Fibroblast of the conjunctiva (primary cell): ENCODE results near the gene MB.

Experiments
- DNase-seq: peaks from one replicate; pipeline ENCODE4 v3.0.0-alpha.2; 2010; ENCODE audit warnings: low read depth

MB gene

DNA sequence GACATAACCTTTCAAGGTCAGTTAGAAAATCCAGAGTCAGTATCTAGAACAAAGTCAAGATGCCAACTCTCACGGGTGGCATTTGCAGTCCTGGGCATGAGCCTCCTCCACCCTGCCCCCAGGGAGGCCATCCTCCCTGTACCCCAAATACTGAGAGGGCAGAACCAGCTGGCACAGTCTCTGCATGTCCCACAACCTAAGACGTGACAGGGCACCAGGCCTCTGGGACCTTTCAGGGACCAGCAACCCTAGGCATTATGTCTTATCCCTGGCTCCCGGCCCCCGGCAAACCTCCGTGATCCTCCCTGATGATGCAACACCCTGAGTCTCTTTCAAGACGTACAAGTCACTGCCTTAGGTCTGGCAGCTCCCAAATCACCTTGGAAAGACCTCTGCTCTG lies 2.0 kb downstream of the MB start:
- DNase-seq, result peak; percentile 21

DNA sequence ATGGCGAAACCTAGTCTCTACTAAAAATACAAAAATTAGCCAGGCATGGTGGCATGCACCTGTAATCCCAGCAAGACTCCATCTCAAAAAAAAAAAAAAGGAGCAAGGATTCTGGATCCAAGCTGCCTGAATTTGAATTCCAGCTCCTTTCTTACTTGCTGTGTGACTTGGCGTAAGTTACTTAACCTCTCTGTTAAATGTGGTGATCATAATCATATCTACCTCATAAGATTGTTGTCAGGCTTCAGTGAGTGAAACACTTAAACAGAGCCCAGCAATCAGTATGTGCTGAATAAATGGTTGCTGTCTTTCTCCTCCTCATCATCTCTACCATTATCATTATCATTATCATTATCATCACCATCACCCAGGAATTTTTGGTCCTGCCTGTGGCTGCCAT lies 2.7 kb downstream of the MB start:
- DNase-seq, result no peak

DNA sequence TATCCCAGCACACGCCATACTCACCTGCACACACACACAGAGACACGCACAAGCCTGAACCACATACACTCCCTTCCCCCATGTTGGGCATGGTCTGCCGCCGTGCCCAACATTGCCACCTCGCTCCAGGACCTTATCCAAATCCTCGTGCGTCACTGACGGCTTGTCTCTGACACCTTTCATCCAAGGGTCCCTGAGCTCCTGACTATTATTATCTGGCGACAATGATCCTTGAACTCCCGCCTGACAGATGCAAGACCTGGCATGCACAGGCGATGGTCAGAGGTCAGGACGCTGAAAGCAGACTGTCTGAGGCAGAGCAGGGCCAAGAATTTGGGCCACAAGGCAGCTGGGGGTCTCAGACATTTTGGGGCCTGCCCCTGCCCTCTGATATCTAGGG lies 4.2 kb downstream of the MB start:
- no peak for DNase-seq

DNA sequence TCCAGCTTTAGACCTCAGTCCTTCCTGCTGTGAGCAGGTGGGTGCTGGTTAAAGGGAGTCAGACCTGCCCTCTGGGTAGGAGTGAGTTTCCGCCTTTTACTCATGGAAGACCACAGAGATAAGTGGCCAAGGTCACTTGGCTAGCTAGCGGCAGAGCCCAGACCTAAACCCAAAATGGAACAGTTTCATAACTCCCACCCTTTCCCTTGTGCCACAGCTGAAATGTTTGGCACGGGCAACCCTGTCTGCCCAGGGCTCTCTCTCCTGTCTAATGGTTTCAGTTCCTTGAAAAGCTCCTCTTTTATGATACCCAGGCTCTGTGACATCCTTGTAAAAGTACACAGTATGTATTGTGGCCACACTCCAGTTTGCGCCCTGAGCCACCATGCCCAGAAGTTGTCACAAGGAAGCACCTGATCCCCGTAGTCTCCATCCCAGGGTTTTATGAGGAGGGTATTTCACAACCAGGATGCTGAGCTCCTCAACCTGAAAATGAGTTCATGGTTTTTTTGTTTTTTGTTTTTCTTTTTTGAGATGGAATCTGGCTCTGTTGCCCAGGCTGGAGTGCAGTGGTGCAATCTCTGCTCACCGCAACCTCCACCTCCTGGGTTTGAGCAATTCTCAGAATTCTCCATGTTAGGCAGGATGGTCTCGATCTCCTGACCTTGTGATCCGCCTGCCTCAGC lies 5.1 kb downstream of the MB start:
- no peak for DNase-seq

DNA sequence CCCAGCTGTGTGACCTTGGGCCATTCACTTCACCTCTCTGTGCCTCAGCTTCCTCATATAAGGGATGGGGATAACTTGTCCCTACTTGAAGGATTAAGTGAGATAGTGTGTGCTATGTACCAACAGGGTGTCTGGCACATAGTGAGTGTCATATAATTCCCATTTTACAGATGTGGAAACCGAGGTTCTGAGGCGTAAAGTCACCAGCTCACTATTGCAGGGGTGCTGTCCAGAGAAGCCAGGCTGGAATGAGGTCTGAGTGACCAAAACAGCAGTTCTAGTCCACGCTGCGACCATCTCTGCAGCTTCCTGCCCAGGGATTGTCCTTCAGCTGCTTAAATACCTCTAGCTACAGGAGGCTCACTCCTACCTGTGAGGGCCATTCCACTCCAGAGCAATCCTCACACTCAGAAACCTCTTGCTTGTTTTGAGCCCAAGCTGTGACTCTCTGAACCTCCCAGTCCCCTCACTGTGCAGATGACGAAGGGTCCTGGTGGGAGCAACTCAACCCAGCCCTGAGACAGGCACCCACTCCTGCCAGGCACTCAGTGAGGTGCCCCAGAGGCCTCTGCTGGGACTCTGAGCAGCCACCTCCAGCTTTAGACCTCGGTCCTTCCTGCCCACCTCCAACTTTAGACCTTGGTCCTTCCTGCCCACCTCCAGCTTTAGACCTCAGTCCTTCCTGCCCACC lies 5.8 kb downstream of the MB start:
- DNase-seq, result no peak

DNA sequence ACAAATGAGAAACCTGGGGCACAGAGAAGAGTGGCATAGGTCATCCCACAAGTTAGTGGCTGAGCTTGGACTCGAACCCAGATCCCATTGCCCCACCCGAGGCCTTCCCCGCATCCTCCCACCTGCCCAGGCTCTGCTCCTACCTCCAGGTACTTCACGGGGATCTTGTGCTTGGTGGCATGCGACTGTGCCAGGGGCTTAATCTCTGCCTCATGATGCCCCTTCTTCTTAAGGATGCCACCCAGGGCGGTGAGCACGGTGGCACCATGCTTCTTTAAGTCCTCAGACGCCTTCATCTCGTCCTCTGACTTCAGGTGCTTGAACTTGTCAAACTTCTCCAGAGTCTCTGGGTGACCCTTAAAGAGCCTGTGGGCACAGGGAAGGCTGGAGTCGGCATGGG lies 6.4 kb downstream of the MB start:
- DNase-seq, result no peak

DNA sequence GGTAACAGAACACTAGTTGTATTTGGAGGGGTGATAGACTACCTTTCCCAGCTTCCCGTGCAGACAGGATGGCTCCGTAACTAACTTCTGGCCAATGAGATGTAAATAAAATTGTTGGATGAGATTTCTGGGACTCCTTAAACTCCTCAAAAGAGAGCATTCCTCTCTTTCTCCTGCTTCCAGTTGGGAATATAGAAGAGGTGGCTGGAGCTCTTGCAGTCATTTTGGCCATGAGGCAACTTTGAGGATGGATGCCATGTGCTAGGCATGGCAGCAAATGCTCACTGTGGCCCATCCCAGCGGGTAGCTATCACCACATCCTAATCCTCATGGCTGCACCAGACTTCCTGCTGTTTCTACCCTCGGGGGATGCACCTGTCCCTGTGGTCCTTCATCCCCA lies 7.4 kb downstream of the MB start:
- DNase-seq, result no peak

DNA sequence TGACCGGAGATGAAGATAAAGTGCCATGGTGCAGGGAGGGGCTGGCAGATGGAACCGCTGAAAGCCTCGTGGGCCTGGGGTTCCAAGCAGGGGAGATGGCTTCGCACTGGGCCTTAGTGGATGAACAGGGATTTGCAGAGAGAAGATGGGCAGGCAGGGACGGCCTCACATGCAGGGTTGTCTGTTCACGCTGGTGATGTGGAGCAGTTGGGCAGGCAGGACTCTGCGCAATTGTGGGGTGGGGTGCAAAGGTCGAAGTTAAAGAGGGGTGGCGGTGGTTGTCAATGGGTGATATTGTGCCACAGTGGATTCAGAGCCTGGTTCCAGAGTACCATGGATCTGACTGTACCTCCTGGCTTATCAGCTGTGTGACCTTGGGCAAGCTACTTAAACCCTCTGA lies 7.9 kb downstream of the MB start:
- no peak for DNase-seq

DNA sequence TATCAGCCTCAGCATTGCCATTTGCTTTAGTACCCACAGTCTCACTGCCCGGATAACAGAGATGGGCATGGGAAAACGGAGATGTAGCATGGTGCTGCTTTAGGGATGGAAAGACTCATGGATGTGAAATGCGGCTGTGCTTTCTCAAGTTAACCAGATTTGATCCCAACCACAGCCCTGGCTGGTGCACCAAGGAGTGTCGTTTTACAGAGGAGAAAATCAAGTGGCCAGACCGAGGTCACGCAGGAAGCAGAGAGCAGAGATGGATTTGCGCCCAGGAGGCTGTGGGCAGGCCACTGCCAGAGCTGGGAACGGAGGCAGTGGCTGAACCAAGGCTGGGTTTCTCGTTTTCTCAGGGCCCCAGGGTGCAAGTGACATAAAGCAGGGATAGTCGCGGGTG lies 9.0 kb downstream of the MB start:
- no peak for DNase-seq

DNA sequence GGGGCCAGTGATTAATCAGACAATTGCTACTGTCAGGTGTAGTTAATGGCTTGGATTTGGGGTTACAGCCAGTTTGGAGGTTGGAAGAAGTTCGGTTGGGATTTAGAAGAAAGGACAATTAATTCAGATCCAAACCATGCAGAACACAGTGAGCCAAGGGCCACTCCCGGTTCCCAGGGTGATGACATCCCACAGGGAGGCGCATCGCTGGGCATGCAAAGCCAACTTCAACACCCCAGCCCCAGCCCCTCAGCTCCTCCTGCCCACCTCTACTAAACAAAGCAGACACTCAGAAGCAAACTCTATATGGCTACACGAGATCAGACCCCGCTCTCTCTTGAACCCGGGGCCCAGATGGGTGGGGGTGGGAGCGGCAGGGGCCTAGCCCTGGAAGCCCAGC lies 10.2 kb downstream of the MB start:
- no peak for DNase-seq

DNA sequence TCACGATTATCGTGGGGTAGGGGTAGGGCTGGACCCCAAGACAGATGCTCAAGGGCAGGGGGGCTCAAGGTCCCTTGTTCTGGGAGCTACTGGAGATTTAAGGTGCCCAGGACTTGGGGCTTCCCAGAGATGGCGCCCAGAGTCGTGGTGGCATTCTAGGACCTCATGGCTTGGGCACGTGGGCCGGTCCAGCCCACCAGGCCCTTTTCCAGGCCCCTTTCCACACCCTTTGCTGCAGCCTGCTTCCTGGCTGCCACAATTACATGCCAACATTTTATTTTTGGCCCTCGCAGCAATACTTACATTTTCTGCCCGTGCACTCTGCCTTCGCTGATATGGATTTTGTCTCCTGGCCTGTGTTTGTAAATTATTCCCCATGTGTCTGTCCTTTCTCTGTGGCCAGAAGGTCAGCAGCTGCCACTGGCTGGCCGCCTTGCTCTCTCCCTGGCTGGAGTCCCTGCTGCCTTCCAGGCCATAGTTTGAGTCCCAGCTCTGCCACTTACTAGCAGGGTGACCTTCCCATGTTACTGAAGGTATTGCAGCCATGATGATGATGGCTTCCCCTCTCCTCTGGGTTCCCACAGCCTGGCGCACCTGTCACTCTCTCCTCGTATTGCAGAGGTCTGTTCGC lies 11.2 kb downstream of the MB start:
- no peak for DNase-seq

DNA sequence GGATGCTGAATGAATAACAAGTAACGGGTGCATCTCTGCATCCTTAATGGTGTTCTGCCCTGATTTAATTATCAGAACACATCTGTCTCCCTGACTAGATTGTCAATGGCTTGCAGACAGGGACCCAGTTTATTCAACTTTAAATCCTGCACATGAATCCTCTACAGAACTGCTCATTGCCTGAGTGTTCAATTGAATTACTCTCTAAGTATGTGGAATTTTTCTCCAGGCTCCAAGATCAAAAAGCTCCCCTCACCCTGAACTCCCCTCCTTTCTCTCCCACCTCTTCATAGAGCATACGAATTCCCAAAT lies 11.8 kb downstream of the MB start:
- DNase-seq, result no peak

DNA sequence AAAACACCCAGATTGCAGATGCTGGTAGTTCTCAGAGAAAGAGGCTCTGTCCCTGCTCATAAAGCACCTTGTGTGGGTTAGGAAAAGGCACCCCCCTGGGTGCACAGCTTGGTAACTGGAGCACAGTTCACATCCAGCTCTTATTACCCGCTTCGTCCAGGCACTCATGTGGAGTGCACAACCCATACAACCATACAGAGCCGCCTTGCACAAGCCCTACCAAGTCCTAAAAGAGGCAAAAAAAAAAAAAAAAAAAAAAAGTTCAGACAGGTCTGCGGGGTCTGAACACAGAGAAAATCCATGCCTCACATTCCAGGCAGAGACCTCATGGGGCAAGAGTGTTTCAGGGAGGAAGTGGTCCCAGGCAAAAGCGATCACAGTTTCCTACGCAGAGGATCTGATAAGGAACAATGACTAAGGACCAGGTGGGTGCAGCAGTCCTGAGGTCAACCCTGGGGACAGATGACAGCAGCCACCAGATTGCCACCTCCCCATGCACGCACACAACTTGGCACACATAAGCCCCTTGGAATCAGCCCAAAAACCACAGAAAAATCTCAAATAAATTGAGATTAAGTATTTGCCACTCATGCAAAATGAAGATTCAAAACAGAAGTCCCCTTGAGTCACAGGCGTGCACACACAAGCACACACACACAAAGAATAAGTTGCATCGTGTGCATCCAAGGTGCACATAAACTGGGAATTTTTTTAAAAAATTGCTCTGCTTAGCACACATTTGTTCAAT lies 12.3 kb downstream of the MB start:
- no peak for DNase-seq

DNA sequence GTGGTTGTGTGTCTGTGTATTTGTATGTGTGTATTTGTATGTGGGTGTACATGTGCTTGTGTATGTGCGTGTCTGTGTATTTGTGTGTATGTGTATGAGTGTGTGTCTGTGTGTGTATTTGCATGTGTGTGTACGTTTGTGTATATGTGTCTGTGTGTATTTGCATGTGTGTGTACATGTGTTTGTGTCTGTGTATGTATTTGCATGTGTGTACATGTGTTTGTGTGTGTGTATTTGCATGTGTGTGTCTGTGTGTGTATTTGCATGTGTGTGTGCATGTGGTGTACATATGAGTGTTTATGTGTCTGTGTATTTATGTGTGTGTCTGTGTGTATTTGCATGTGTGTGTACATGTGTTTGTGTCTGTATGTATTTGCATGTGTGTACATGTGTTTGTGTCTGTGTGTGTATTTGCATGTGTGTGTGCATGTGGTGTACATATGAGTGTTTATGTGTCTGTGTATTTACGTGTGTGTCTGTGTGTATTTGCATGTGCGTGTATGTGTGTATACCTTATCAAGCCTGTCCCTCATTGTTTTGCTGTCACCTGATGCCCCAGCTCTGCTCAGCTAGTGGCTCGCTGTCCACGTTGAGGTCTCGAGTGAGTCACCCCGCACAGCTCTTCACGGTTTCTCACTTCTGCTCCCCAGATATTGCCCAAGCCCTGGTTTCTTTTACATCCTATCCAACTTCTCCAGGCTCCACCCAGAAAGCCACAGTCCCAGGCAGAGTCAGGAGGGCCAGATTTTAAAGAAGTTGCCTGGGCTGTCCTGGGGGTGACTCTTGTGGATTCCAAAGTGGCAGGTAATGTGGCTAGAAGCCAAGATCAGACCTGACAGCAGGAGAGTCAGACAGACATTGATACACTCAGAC lies 15.2 kb downstream of the MB start:
- no peak for DNase-seq

DNA sequence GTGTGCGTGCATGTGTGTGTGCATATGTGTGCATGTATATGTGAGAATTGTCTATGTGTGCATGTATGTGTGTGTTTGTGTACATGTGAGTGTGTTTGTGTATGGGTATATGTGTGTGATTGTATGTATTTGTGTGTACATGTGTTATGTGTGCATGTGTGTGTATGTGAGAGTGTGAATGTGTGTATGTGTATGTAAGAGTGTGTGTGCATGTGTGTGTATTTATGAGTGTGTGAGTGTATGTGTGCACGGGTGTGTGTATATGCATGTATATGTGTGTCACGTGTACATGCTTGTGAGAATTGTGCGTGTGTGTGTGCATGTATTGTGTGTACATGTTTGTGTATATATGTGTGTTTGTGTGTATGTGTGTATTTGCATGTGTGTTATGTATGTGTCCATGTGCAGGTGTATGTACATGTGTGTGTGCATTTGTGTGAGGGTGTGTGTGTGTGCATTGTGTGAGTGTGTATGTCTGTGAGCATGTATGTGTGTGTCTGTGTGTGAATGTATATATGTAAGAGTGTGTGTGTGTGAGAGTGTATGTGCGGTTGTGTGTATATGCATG lies 16.0 kb downstream of the MB start:
- DNase-seq, result no peak

DNA sequence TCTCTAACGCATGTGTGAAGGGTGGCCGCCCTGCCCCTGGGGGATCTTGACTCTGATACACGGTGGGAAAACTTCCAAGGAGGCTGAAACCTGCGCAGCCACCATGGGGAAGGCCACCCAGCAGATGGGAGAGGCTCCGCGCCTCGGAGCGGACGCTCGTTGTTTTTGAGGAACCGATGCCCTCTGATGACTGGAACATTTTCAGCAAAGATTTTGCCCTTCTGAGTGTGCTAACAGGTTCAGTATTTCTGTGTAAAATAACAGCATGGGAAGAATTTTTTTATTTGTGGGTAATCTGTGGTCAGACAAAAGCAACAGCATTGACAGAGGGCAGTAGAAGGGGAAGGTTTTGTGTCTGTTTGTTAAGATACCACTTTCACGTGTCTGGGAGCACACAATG lies 16.7 kb downstream of the MB start:
- no peak for DNase-seq

DNA sequence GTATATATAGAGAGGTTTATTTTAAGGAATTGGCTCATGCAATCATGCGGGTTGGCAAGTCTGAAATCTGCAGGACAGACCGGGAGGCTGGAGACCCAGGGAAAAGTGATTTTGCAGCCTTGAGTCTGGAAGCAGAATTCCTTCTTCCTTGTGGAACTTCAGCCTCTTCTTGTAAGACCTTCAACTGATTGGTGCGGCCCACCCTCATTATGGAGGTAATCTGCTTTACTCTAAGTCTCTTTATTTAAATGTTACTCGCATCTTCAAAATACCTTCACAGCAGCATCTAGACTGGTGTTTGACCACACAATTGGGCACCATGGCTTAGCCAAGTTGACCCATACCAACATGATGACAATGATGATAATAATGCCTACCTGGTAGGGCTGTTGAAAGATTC lies 17.8 kb downstream of the MB start:
- DNase-seq, result no peak

DNA sequence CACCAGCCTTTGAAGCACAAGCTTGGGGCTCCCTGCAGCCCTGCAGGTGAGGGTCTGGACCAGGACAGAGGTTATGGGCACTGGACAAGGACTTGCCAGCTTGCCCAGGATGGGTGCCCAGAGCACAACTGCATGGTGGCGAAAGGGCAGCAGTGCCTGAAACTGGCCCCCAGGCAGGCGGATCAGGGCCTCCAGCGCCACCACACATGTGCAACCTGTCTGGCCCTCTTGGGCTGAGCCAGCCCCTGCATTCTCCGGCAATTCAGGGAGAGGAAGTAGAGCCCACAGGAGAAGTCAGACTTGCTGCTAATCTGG lies 18.8 kb downstream of the MB start:
- no peak for DNase-seq

DNA sequence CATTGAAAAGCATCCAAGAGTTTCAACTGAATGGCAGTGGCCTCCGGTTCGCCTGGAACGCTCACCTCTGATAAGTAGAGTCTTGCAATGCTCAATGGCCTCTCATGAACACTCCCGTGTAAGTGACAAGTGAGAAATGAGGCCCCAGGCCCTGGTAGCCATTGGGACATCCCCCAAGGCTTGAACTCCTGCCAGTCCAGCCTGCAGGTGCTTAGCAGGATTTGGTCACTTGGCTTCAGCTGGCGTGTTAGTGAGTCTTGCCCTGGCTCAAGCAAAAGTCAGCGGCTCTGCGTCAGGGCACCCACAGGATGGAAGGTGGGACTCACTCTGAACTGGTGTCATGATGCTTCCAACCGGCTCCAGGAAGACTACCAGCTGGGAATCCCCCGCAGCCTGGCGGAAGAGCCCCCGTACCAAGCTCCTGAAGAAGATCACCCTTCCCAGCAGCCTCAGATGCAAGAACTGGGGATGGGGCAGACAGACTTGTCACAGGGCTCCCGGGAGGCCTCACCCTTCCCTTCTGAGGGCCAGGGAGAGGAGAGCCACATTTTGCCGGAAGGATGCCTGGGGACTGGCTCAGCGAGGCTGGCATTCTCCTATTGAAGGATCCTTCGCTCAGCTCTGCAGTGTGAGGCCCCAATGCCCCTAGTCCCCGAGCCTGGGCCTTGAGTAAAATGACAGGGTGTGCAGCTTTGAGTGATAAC lies 19.3 kb downstream of the MB start:
- DNase-seq, result no peak

DNA sequence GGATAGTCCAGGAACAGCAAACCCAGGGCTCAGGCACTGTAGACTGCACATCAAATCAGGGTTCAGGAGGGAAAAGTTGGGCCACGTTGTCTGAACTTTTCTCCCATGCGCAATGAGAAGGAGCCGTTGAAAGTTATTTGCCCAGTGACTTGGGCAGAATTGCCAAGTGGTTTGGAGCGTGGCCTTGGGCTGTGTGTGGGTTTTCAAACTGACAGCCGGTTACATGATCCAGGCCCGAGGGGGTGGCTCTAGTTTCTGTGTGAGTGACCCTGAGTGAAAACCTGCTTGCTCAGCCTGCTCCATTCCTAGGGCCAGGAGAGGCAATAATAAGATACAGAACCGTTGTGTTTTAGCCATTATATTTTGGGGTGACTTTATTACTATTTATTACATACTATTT lies 20.3 kb downstream of the MB start:
- no peak for DNase-seq

DNA sequence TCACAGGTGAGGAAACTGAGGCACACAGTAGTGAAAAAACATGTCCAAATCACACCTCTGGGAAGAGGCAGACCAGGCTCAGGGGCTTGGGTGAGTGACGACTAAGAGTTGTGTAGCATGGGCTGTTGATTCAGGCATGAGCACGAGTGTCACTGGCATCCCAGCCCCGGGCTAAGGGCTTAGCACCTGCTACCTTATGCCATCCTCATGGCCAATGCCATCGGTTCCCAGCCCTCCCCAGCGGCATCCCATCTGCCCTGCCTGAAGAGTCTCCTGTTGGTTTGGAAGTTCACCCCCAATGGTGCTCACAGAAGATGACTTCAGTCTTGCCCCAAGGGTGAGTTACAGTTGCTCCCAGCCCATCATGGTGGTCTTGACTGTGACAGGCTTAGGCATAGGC lies 22.4 kb downstream of the MB start:
- DNase-seq, result no peak
